Panc1 (cell line): ENCODE results near the gene ZCCHC7.

ENCODE experiments used
- CTCF ChIP-seq: fragments of 450-650 bp; IDR thresholded peaks from 2 replicates; pipeline ENCODE4 v1.5.1; 2017; ENCODE audit warnings: mild to moderate bottlenecking
- POLR2AphosphoS5 ChIP-seq: IDR thresholded peaks from 2 replicates; pipeline ENCODE4 v1.6.1; 2012; ENCODE audit warnings: mild to moderate bottlenecking, low read depth, low read length, moderate library complexity
- REST ChIP-seq, 2 experiments: IDR thresholded peaks; 2 replicates each; pipeline ENCODE4 v1.6.1; 2011 to 2012; ENCODE audit warnings: low read depth in 2 of 2, control low read depth in 1 of 2, low read length in 1 of 2, mild to moderate bottlenecking in 1 of 2, moderate library complexity in 1 of 2; ENCODE audit not compliant: insufficient read depth in 1 of 2
- SIN3A ChIP-seq: IDR thresholded peaks from 2 replicates; pipeline ENCODE4 v1.6.1; 2012; ENCODE audit warnings: low read depth, mild to moderate bottlenecking, low read length, moderate library complexity, borderline replicate concordance; ENCODE audit not compliant: insufficient read depth

GRCh38 chr9:37350486-37351190 is 230.3 kb downstream of the ZCCHC7 start:
- TF ChIP-seq CTCF (no peak), SIN3A (no peak), REST (IDR thresholded peaks at IDR 0.05; ENCODE audit: insufficient read depth in 1 of 2, low read depth in 2 of 2, low read length in 1 of 2) (no peak), POLR2AphosphoS5 (no peak)
